Measurements from ENCODE around the gene FRAS1.
"Not testable (repeated sequence)": the region's sequence is repeated elsewhere in the genome, so short reads cannot be mapped to it uniquely, and the experiment has no call there.

The FRAS1 gene

GRCh38 chr4:78293348-78293747 lies 236.2 kb downstream of the FRAS1 start:
- no peak for DNase-seq

GRCh38 chr4:78293821-78294301 lies 236.7 kb downstream of the FRAS1 start:
- no peak for DNase-seq

- DNase-seq: no peak
These were observed 239.1 kb downstream of the FRAS1 start for GRCh38 chr4:78296261-78296660.

- DNase-seq: no peak
These were observed 240.1 kb downstream of the FRAS1 start for GRCh38 chr4:78297116-78297800.

GRCh38 chr4:78298618-78299017 lies 241.5 kb downstream of the FRAS1 start:
- no peak for DNase-seq

- DNase-seq: no peak
These were observed 242.4 kb downstream of the FRAS1 start for GRCh38 chr4:78299565-78299972.

- DNase-seq: not testable (repeated sequence)
These were observed 250.1 kb downstream of the FRAS1 start for GRCh38 chr4:78307263-78307662.

GRCh38 chr4:78308517-78308916 lies 251.4 kb downstream of the FRAS1 start:
- no peak for DNase-seq

- no peak for DNase-seq
These were observed 252.2 kb downstream of the FRAS1 start for GRCh38 chr4:78309352-78309751.

GRCh38 chr4:78310007-78310739 lies 253.1 kb downstream of the FRAS1 start:
- peak; percentile 96 for DNase-seq

GRCh38 chr4:78310740-78311115 lies 253.6 kb downstream of the FRAS1 start:
- no peak for DNase-seq

- DNase-seq: peak; percentile 8
These were observed 254.2 kb downstream of the FRAS1 start for GRCh38 chr4:78311306-78311705.

- no peak for DNase-seq
These were observed 256.0 kb downstream of the FRAS1 start for GRCh38 chr4:78312989-78313753.

- DNase-seq: no peak
These were observed 256.6 kb downstream of the FRAS1 start for GRCh38 chr4:78313754-78314120.

- no peak for DNase-seq
These were observed 261.0 kb downstream of the FRAS1 start for GRCh38 chr4:78318126-78318525.

GRCh38 chr4:78320349-78320935 lies 263.3 kb downstream of the FRAS1 start:
- DNase-seq: no peak

- DNase-seq: no peak
These were observed 264.9 kb downstream of the FRAS1 start for GRCh38 chr4:78322032-78322431.

- peak; percentile 3 for DNase-seq
These were observed 266.3 kb downstream of the FRAS1 start for GRCh38 chr4:78323439-78323838.

- no peak for DNase-seq
These were observed 267.5 kb downstream of the FRAS1 start for GRCh38 chr4:78324625-78325024.

- DNase-seq: peak; percentile 53
These were observed 268.4 kb downstream of the FRAS1 start for GRCh38 chr4:78325271-78326157.

- not testable (repeated sequence) for DNase-seq
These were observed 271.5 kb downstream of the FRAS1 start for GRCh38 chr4:78328591-78328990.

GRCh38 chr4:78331186-78331585 lies 274.1 kb downstream of the FRAS1 start:
- no peak for DNase-seq

All from NCI-H82 (cell line).